ENCODE measurements around the gene LCNL1. TPM values are rescaled to one million over a fixed set of nuclear protein-coding genes. Genes with fewer than 3 reads are reported as not detected.

LCNL1 gene
- total and polyA plus RNA-seq, 2 experiments from 2014 or later: 0.36 TPM; not detected in 1

- H3K36me3 ChIP-seq: no peaks in the 10 kb centered on the region
- H3K4me3 ChIP-seq: no peak overlapping the region
- no peaks in the 10 kb centered on the region for H3K9me3 ChIP-seq (ENCODE audit: low read depth)
- H3K27ac ChIP-seq: no peak overlapping the region
- H3K27me3 ChIP-seq: no peaks in the 10 kb centered on the region
- TF ChIP-seq CTCF (IDR thresholded peaks at IDR 0.05; ENCODE audit: low read depth, low read length): no peak
- DNase-seq (ENCODE audit: low read depth in 1 of 2, low spot score in 1 of 2): no peak
- peaks cover 4% of the 10 kb centered on the region for H3K4me1 ChIP-seq (ENCODE audit: low read depth)
These were observed 19.5 kb upstream of the LCNL1 start for GRCh38 chr9:136963341-136963740.

- DNase-seq (ENCODE audit: low read depth in 1 of 2, low spot score in 1 of 2): no peak
- no peaks in the 10 kb centered on the region for H3K36me3 ChIP-seq
- TF ChIP-seq CTCF (IDR thresholded peaks at IDR 0.05; ENCODE audit: low read depth, low read length): no peak
- H3K27ac ChIP-seq: no peak overlapping the region
- no peaks in the 10 kb centered on the region for H3K27me3 ChIP-seq
- no peaks in the 10 kb centered on the region for H3K9me3 ChIP-seq (ENCODE audit: low read depth)
- no peak overlapping the region for H3K4me3 ChIP-seq
- H3K4me1 ChIP-seq (ENCODE audit: low read depth): peaks cover 4% of the 10 kb centered on the region
These were observed 19.0 kb upstream of the LCNL1 start for GRCh38 chr9:136963751-136964150.

GRCh38 chr9:136964171-136964689 is 18.6 kb upstream of the LCNL1 start:
- Histone ChIP-seq H3K27me3 (no peaks in the 10 kb centered on the region), H3K9me3 (ENCODE audit: low read depth) (no peaks in the 10 kb centered on the region), H3K27ac (no peak overlapping the region), H3K4me1 (ENCODE audit: low read depth) (peaks cover 4% of the 10 kb centered on the region), H3K36me3 (no peaks in the 10 kb centered on the region), H3K4me3 (no peak overlapping the region)
- DNase-seq (ENCODE audit: low read depth in 1 of 2, low spot score in 1 of 2): no peak
- no peak for TF ChIP-seq CTCF (IDR thresholded peaks at IDR 0.05; ENCODE audit: low read depth, low read length)

GRCh38 chr9:136964833-136965422 is 17.9 kb upstream of the LCNL1 start:
- H3K27ac ChIP-seq: no peak overlapping the region
- no peaks in the 10 kb centered on the region for H3K9me3 ChIP-seq (ENCODE audit: low read depth)
- H3K4me3 ChIP-seq: no peak overlapping the region
- H3K27me3 ChIP-seq: no peaks in the 10 kb centered on the region
- no peak for TF ChIP-seq CTCF (IDR thresholded peaks at IDR 0.05; ENCODE audit: low read depth, low read length)
- H3K36me3 ChIP-seq: no peaks in the 10 kb centered on the region
- peaks cover 4% of the 10 kb centered on the region for H3K4me1 ChIP-seq (ENCODE audit: low read depth)
- DNase-seq (ENCODE audit: low read depth in 1 of 2, low spot score in 1 of 2): no peak

GRCh38 chr9:136965771-136966484 is 16.9 kb upstream of the LCNL1 start:
- Histone ChIP-seq H3K27me3 (no peaks in the 10 kb centered on the region), H3K4me1 (ENCODE audit: low read depth) (peaks cover 4% of the 10 kb centered on the region), H3K4me3 (no peak overlapping the region), H3K27ac (no peak overlapping the region), H3K9me3 (ENCODE audit: low read depth) (no peaks in the 10 kb centered on the region), H3K36me3 (no peaks in the 10 kb centered on the region)
- TF ChIP-seq CTCF (IDR thresholded peaks at IDR 0.05; ENCODE audit: low read depth, low read length): no peak
- DNase-seq (ENCODE audit: low read depth in 1 of 2, low spot score in 1 of 2): no peak

Data from cardiac muscle cell (in vitro differentiated cells and primary cell).